Stimulated activated CD4-positive, alpha-beta T cell treated with anti-CD3 and anti-CD28 coated beads, Interleukin-15, amount 100 ng/mL, for 24 hours (primary cell): ENCODE data around the gene ADARB2.

Experiments used
- DNase-seq: peaks from one replicate; pipeline ENCODE4 v3.0.0-alpha.2; 2020

ADARB2 gene

GRCh38 chr10:1661416-1661815, 75.9 kb downstream of the ADARB2 start:
- no peak for DNase-seq

- no peak for DNase-seq
Observed at GRCh38 chr10:1660815-1661214, 76.5 kb downstream of the ADARB2 start.

GRCh38 chr10:1660386-1660785, 76.9 kb downstream of the ADARB2 start:
- DNase-seq: no peak

GRCh38 chr10:1659221-1659791, 78.0 kb downstream of the ADARB2 start:
- no peak for DNase-seq

- no peak for DNase-seq
Observed at GRCh38 chr10:1658658-1659057, 78.7 kb downstream of the ADARB2 start.

GRCh38 chr10:1657479-1657878, 79.8 kb downstream of the ADARB2 start:
- no peak for DNase-seq

GRCh38 chr10:1655367-1655766, 82.0 kb downstream of the ADARB2 start:
- DNase-seq: no peak

GRCh38 chr10:1654811-1655356, 82.4 kb downstream of the ADARB2 start:
- no peak for DNase-seq

GRCh38 chr10:1654247-1654646, 83.1 kb downstream of the ADARB2 start:
- DNase-seq: no peak

GRCh38 chr10:1653321-1653720, 84.0 kb downstream of the ADARB2 start:
- no peak for DNase-seq

GRCh38 chr10:1652151-1652550, 85.2 kb downstream of the ADARB2 start:
- DNase-seq: no peak

- no peak for DNase-seq
Observed at GRCh38 chr10:1651270-1651966, 85.9 kb downstream of the ADARB2 start.

GRCh38 chr10:1650542-1651269, 86.6 kb downstream of the ADARB2 start:
- no peak for DNase-seq

- DNase-seq: no peak
Observed at GRCh38 chr10:1648648-1649047, 88.7 kb downstream of the ADARB2 start.

- DNase-seq: no peak
Observed at GRCh38 chr10:1646332-1646731, 91.0 kb downstream of the ADARB2 start.

GRCh38 chr10:1645896-1646295, 91.4 kb downstream of the ADARB2 start:
- DNase-seq: no peak

GRCh38 chr10:1644191-1644711, 93.1 kb downstream of the ADARB2 start:
- no peak for DNase-seq

GRCh38 chr10:1643908-1644179, 93.5 kb downstream of the ADARB2 start:
- no peak for DNase-seq

- peak; percentile 37 for DNase-seq
Observed at GRCh38 chr10:1643161-1643907, 94.0 kb downstream of the ADARB2 start.

- DNase-seq: no peak
Observed at GRCh38 chr10:1642600-1643160, 94.6 kb downstream of the ADARB2 start.

GRCh38 chr10:1641402-1641801, 95.9 kb downstream of the ADARB2 start:
- DNase-seq: no peak

- DNase-seq: no peak
Observed at GRCh38 chr10:1638889-1639419, 98.4 kb downstream of the ADARB2 start.

GRCh38 chr10:1635340-1635739, 102.0 kb downstream of the ADARB2 start:
- no peak for DNase-seq
